ENCODE data around the gene FOSL1. TPM values are rescaled to one million over a fixed set of nuclear protein-coding genes. Genes with fewer than 3 reads are reported as not detected.

Gene FOSL1
- total and polyA plus RNA-seq, 2 donors (not counting 1 experiment from before 2014, with no cell fraction given) = 2.3 TPM; not detected in 1

GRCh38 chr11:65921033-65921555, 20.9 kb upstream of the FOSL1 start:
- Histone ChIP-seq H3K27me3 (replicated peaks in 1 of 4; ENCODE audit: control extremely low read depth in 1 of 4, control insufficient read depth in 3 of 4, insufficient read depth in 4 of 4, low read length in 3 of 4) (no peaks in the 10 kb centered on the region), H4K20me1 (ENCODE audit: control insufficient read depth, insufficient read depth, low read length, poor library complexity, severe bottlenecking) (peaks cover 4% of the 10 kb centered on the region), H3K36me3 (replicated peaks in 1 of 2; ENCODE audit: control extremely low read depth in 1 of 2, control insufficient read depth in 1 of 2, extremely low read depth in 1 of 2, insufficient read depth in 2 of 2, low read length in 1 of 2) (peaks cover 6 to 20% of the 10 kb centered on the region in 2 experiments), H3K4me3 (ENCODE audit: control extremely low read depth in 1 of 5, extremely low read depth in 1 of 5, insufficient read depth in 1 of 5, low read depth in 2 of 5, low read length in 4 of 5) (peak overlapping the region in 1 of 5 experiments; percentile 3), H3K27ac (ENCODE audit: low read length in 2 of 2) (no peak overlapping the region), H3K4me2 (replicated peaks; ENCODE audit: low read depth, low read length, poor library complexity, severe bottlenecking) (peak overlapping the region; percentile 89), H3K9ac (ENCODE audit: low read length) (peak overlapping the region; percentile 70), H3K79me2 (ENCODE audit: control insufficient read depth, insufficient read depth, low read length) (peaks cover 38% of the 10 kb centered on the region), H3K9me3 (ENCODE audit: control extremely low read depth in 1 of 3, control insufficient read depth in 2 of 3, insufficient read depth in 1 of 3, low read length in 2 of 3) (no peaks in the 10 kb centered on the region), H3K4me1 (ENCODE audit: control insufficient read depth in 2 of 2, insufficient read depth in 2 of 2, low read length in 2 of 2) (peaks cover 19 to 34% of the 10 kb centered on the region in 2 donors), H2AFZ (ENCODE audit: insufficient read depth, low read depth, low read length, poor library complexity, severe bottlenecking) (no peak overlapping the region)
- DNase-seq (no peak), ATAC-seq (ENCODE audit: low read depth) (no peak)
- Mint-ChIP-seq H3K4me3 (peak overlapping the region; percentile 95), H3K9me3 (ENCODE audit: insufficient read depth) (no peaks in the 10 kb centered on the region), H3K27ac (no peak overlapping the region), H3K27me3 (no peaks in the 10 kb centered on the region), H3K4me1 (peaks cover 32% of the 10 kb centered on the region)
- ChIA-PET POLR2A (no interaction called here), CTCF (interaction anchor here (3.0 kb wide), 1 partner anchor 34 kb away, joined by 10 read pairs; the partner anchor contains the start of gene FIBP)
- TF ChIP-seq CTCF (IDR thresholded peaks at IDR 0.05) (no peak), EZH2 (IDR thresholded peaks at IDR 0.05; ENCODE audit: borderline replicate concordance, insufficient read depth, low read depth, low read length, poor library complexity, severe bottlenecking) (no peak)
- intact Hi-C loops (cut with micrococcal nuclease) = no loop called here
- 97% methylated on average over 4 of the region's 12 CpGs for WGBS (ENCODE audit: insufficient coverage)

- Histone ChIP-seq H4K20me1 (ENCODE audit: control insufficient read depth, insufficient read depth, low read length, poor library complexity, severe bottlenecking) (peaks cover 4% of the 10 kb centered on the region), H3K27ac (ENCODE audit: low read length in 2 of 2) (peak overlapping the region in 1 of 2 donors; percentile 52), H3K4me3 (ENCODE audit: control extremely low read depth in 1 of 5, extremely low read depth in 1 of 5, insufficient read depth in 1 of 5, low read depth in 2 of 5, low read length in 4 of 5) (peak overlapping the region in 4 of 5 experiments; percentile 69 to 85 (median 77)), H3K4me1 (ENCODE audit: control insufficient read depth in 2 of 2, insufficient read depth in 2 of 2, low read length in 2 of 2) (peaks cover 19 to 41% of the 10 kb centered on the region in 2 donors), H2AFZ (ENCODE audit: insufficient read depth, low read depth, low read length, poor library complexity, severe bottlenecking) (peak overlapping the region; percentile 81), H3K9ac (ENCODE audit: low read length) (peak overlapping the region; percentile 70), H3K4me2 (replicated peaks; ENCODE audit: low read depth, low read length, poor library complexity, severe bottlenecking) (peak overlapping the region; percentile 89), H3K79me2 (ENCODE audit: control insufficient read depth, insufficient read depth, low read length) (peaks cover 38% of the 10 kb centered on the region), H3K27me3 (replicated peaks in 1 of 4; ENCODE audit: control extremely low read depth in 1 of 4, control insufficient read depth in 3 of 4, insufficient read depth in 4 of 4, low read length in 3 of 4) (no peaks in the 10 kb centered on the region), H3K9me3 (ENCODE audit: control extremely low read depth in 1 of 3, control insufficient read depth in 2 of 3, insufficient read depth in 1 of 3, low read length in 2 of 3) (no peaks in the 10 kb centered on the region), H3K36me3 (replicated peaks in 1 of 2; ENCODE audit: control extremely low read depth in 1 of 2, control insufficient read depth in 1 of 2, extremely low read depth in 1 of 2, insufficient read depth in 2 of 2, low read length in 1 of 2) (peaks cover 6 to 20% of the 10 kb centered on the region in 2 experiments)
- DNase-seq (no peak), ATAC-seq (ENCODE audit: low read depth) (no peak)
- intact Hi-C loops (cut with micrococcal nuclease) = no loop called here
- POLR2A ChIA-PET = no interaction called here
- no peaks in the 10 kb centered on the region for H3K9me3 Mint-ChIP-seq (ENCODE audit: insufficient read depth)
- peaks cover 35% of the 10 kb centered on the region for H3K4me1 Mint-ChIP-seq
- H3K4me3 Mint-ChIP-seq = peak overlapping the region; percentile 95
- 81% methylated on average over 15 of the region's 15 CpGs for WGBS (ENCODE audit: insufficient coverage)
- CTCF ChIA-PET = interaction anchor here (1.3 kb wide), 1 partner anchor 32 kb away, joined by 4 read pairs; the partner anchor contains the start of gene FIBP
- TF ChIP-seq EZH2 (IDR thresholded peaks at IDR 0.05; ENCODE audit: borderline replicate concordance, insufficient read depth, low read depth, low read length, poor library complexity, severe bottlenecking) = no peak
- TF ChIP-seq CTCF (IDR thresholded peaks at IDR 0.05) = no peak
- no peaks in the 10 kb centered on the region for H3K27me3 Mint-ChIP-seq
- peak overlapping the region; percentile 89 for H3K27ac Mint-ChIP-seq
Observed at GRCh38 chr11:65920372-65920802, 20.2 kb upstream of the FOSL1 start.
